Measurements from ENCODE around the gene SPHK2.
A peak's percentile ranks its signal among the peaks of the same experiment; 100 is the strongest.

SPHK2 gene

DNA sequence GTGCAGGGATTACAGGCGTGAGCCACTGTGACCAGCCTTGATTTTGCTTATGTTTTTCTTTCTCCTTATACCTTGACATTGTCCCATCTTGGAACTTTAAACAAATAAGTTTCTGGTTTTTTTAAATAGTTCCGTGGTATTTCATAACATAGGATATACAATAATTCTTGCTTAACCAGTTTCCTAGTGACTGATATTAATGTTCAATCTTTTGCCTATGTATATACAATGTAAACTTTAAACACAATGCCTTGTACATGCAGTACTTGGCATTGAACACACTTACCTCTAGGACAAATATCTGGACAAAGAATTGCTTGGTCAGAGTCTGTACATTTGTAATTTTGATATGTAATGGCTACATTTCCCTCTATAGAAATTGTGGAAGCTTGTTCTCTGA is 37.1 kb upstream of the SPHK2 start:
- no peak for DNase-seq (ENCODE audit: low spot score)
- TF ChIP-seq, protein P1, sequence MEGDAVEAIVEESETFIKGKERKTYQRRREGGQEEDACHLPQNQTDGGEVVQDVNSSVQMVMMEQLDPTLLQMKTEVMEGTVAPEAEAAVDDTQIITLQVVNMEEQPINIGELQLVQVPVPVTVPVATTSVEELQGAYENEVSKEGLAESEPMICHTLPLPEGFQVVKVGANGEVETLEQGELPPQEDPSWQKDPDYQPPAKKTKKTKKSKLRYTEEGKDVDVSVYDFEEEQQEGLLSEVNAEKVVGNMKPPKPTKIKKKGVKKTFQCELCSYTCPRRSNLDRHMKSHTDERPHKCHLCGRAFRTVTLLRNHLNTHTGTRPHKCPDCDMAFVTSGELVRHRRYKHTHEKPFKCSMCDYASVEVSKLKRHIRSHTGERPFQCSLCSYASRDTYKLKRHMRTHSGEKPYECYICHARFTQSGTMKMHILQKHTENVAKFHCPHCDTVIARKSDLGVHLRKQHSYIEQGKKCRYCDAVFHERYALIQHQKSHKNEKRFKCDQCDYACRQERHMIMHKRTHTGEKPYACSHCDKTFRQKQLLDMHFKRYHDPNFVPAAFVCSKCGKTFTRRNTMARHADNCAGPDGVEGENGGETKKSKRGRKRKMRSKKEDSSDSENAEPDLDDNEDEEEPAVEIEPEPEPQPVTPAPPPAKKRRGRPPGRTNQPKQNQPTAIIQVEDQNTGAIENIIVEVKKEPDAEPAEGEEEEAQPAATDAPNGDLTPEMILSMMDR (IDR thresholded peaks at IDR 0.05; ENCODE audit: extremely low read depth, missing control alignments) = no peak

DNA sequence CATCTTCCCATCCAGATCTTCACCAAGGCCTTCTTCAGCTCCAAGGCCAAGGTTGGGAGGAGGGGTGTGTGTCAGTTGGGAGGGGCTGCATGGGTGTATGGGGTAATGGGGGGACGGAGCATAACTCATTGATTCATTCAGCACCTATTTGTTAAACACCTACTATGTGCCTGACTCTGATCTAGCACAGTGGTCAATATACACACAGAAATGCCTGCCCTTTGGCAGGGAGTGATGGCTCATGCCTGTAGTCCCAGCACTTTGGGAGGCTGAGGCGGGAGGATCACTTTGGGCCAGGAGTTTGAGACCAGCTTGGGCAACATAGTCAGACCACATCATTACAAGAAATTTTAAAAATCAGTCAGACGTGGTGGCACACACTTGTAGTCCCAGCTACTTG is 31.9 kb upstream of the SPHK2 start:
- TF ChIP-seq, protein P1 (IDR thresholded peaks at IDR 0.05; ENCODE audit: extremely low read depth, missing control alignments) = no peak
- no peak for DNase-seq (ENCODE audit: low spot score)

DNA sequence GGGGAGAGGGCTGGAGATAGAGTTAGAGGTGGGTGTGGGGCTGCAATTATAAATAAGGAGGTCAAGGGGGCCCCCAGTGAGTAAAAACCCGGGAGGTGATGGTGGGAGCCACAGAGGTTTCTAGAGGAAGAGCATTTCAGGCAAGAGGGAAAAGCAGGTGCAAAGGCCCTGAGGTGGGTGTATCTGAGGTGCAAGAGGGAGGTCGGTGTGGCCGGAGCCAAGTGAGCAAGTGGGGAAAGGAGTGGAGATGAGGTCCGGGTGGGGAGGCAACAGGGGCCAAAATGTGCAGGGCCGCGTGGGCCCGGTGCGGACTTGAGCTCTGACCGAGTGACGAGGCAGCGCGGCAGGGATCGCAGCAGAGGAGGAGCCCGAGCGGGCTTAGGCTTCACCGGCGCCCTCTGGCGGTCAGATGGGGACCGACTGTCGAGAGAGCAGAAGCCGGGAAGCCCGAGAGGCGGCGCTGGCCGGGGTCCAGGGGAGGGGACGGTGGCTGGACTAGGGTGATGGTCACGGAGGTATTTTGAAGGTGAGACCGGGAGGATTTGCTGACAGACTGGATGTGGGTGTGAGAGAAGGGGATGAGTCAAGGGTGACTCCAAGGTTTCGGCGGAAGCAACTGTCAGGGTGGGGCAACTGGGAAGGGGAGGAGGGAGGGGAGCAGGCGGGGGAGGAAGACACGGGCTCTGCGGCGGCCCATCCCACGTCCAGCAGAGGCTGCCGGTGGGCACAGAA is 30.5 kb upstream of the SPHK2 start:
- TF ChIP-seq, protein P1 (IDR thresholded peaks at IDR 0.05; ENCODE audit: extremely low read depth, missing control alignments) = peak; percentile 95
- DNase-seq (ENCODE audit: low spot score) = peak; percentile 86

DNA sequence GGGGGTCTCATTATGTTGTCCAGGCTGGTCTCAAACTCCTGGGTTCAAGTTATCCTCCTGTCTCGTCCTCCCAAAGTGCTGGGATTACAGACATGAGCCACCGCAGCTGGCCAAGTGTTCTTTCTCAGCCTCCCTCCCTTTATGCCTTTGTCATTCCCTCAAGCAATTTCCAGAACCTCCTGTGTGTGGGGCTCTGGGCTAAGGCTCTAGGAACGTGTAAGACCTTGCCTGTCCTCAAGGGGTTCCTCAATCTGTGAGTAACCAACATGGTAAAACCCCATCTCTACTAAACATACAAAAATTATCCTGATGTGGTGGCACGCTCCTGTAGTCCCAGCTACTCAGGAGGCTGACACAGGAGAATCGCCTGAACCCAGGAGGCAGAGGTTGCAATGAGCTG is 28.3 kb upstream of the SPHK2 start:
- TF ChIP-seq, protein P1 (IDR thresholded peaks at IDR 0.05; ENCODE audit: extremely low read depth, missing control alignments) = no peak
- DNase-seq (ENCODE audit: low spot score) = no peak

DNA sequence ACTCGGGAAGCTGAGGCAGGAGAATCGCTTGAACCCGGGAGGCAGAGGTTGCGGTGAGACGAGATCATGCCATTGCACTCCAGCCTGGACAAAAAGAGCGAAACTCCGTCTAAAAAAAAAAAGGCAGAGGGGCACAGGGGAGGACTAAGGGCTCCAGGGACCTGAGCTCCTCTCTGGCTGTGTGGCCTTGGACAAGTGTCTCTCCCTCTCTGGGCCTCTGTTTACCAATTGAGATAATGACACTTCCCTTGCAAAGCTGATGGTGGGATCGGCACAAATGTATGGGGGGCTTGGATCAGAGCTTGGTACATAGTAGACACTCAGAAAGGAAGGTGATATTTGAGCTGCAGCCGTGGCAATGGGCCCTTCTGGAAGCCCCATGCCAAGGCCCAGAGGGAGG is 24.1 kb upstream of the SPHK2 start:
- TF ChIP-seq, protein P1 (IDR thresholded peaks at IDR 0.05; ENCODE audit: extremely low read depth, missing control alignments) = no peak
- no peak for DNase-seq (ENCODE audit: low spot score)

DNA sequence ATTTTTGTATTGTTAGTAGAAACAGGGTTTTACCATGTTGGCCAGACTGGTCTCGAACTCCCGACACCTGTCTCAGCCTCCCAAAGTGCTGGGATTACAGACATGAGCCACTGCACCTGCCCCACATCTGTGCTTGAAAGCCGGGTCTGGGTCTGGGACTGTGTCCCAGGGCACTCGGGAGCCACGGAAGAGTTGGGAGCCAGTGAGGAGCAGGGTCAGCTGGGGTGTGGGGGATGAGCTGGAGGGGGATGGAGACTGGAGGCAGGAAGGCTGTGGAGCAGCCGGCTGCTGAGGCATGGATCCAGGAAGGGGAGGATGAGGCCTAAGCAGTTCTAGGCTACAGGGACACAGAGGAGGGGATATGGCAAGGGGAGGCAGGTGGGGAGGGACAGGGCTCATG is 23.5 kb upstream of the SPHK2 start:
- TF ChIP-seq, protein P1 (IDR thresholded peaks at IDR 0.05; ENCODE audit: extremely low read depth, missing control alignments) = no peak
- no peak for DNase-seq (ENCODE audit: low spot score)

DNA sequence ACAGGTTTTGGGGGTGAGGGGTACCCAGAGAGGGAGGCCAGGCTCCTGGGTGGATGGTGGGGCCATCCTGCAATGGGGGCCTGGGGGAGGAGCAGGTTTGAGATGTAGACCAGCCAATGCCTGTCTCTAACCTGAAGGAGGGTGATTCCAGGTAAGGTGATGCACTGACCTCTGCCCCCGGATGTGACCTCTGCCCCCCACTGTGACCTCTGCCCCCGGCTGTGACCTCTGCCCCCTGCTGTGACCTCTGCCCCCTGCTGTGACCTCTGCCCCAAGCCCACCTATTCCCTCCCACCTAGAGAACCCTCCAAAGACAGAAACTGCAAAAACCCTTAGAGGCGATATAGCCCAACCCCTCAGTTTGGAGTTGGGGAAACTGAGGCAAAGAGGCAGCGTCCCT is 23.1 kb upstream of the SPHK2 start:
- no peak for DNase-seq (ENCODE audit: low spot score)
- TF ChIP-seq, protein P1 (IDR thresholded peaks at IDR 0.05; ENCODE audit: extremely low read depth, missing control alignments) = no peak
